ENCODE measurements around the gene NAA38. TPM values are rescaled to one million over a fixed set of nuclear protein-coding genes. Genes with fewer than 3 reads are reported as not detected.

The NAA38 gene
- total and polyA plus RNA-seq, 9 donors, result 4.6 to 82.8 (median 54.6) TPM

DNA sequence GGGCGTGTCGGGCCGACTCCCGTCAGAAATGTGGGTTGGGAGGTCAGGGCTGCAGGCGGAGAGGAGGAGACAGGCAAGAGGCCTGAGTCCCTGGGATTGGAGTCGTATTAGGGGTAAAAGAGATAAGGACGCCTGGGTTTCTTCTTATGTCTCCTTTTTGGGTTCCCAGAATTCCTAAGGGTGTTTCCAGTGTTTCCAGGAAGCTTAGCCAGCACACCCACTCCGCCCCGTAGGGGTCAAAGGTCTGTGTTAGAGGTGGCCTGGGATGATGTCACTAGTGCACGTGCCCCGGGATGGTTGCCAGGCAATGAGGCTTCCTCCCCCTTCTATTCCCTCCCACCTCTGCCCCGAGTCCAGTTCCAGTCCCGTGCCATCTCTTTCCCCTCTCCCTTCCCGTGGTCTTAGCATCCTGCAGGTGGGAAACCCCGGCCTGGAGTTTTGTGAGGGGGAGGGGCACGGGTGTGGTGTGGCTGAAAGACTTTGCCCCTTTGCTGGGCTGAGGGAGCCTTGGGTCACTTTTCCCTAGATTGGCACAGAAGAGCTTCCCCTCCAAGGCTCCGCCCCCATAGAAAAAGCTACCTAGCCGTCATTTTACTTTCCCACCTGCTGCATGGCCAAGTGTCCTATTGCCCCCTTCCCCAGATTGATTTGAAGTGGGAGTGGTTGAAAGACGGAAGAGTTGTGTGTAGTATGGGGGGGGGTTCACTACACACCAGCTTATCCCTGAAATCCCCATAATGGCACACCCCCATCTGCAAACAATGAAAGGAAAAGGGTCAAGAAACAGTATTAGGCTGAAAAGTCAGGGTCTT is 20.6 kb downstream of the NAA38 start:
- WGBS, 3 donors, result 1 to 2% (median 1%) methylated on average over 19 of the region's 19 CpGs
- intact Hi-C loops (cut with DNase I), result loop anchor here in 1 of 4 donors (10.0 kb wide), 1 partner anchor 212 kb away; the partner anchor contains the start of gene SAT2
- H3K4me1 ChIP-seq (ENCODE audit: insufficient read depth), result peaks cover 18% of the 10 kb centered on the region
- H3K36me3 ChIP-seq, result no peaks in the 10 kb centered on the region
- TF ChIP-seq EP300 (IDR thresholded peaks at IDR 0.05) (peak; percentile 98), POLR2A (IDR thresholded peaks at IDR 0.05) (peak; percentile 69)
- TF ChIP-seq, protein P1, sequence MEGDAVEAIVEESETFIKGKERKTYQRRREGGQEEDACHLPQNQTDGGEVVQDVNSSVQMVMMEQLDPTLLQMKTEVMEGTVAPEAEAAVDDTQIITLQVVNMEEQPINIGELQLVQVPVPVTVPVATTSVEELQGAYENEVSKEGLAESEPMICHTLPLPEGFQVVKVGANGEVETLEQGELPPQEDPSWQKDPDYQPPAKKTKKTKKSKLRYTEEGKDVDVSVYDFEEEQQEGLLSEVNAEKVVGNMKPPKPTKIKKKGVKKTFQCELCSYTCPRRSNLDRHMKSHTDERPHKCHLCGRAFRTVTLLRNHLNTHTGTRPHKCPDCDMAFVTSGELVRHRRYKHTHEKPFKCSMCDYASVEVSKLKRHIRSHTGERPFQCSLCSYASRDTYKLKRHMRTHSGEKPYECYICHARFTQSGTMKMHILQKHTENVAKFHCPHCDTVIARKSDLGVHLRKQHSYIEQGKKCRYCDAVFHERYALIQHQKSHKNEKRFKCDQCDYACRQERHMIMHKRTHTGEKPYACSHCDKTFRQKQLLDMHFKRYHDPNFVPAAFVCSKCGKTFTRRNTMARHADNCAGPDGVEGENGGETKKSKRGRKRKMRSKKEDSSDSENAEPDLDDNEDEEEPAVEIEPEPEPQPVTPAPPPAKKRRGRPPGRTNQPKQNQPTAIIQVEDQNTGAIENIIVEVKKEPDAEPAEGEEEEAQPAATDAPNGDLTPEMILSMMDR (IDR thresholded peaks at IDR 0.05), result peak in 1 of 3 donors; percentile 23
- peak overlapping the region; percentile 95 for H3K4me3 ChIP-seq
- no peaks in the 10 kb centered on the region for H3K9me3 ChIP-seq
- H3K27ac ChIP-seq, result peak overlapping the region; percentile 97 to 99
- no peaks in the 10 kb centered on the region for H3K27me3 ChIP-seq
- peak; percentile 98 to 99 (median 99) for DNase-seq

DNA sequence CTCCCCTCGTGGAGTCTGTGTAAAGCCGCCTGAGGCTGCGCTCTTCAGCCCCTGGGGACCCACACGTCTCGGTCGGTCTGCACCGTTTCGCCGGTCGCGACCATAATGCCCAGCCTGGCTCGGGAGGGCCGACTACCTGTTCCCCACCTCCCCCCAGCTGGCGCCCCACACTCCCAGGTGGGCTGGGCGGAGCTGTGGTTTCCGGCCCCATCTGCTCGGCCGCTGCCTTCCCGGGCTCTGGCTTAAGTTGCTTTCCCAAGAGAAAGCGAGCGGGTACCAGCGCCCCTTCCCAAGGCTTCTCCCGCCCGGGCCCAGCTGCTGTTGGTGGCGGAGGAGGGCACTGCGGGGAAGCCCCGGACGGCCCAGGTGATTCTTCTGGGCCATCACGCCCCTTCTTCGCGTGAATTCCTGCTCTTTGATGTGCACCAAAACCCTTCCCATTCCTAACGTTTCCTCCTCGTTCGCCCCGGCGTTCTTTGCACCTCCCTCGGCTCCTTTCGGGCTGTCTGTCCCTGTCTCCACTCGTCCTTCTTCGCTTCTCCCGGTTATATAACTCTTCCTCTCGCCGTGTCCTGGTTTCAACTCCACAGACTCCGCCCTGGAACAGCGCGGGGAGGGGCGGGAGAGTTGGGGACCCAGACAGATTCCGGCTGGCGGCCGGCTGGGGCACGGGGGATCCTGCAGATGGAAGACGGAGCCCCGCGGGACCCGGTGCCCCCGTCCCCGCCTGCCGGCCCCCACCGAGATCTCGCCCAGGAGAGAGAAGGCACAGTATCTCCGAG is 21.4 kb downstream of the NAA38 start:
- H3K9me3 ChIP-seq, result no peaks in the 10 kb centered on the region
- WGBS, 3 donors, result 0 to 1% (median 0%) methylated on average over 48 to 61 of the region's 61 CpGs
- peak; percentile 92 to 95 (median 93) for DNase-seq
- TF ChIP-seq EP300 (IDR thresholded peaks at IDR 0.05) (no peak), POLR2A (IDR thresholded peaks at IDR 0.05) (peak; percentile 6)
- TF ChIP-seq, protein P1 (IDR thresholded peaks at IDR 0.05), result peak in 2 of 3 donors; percentile 21 to 31
- H3K4me1 ChIP-seq (ENCODE audit: insufficient read depth), result peaks cover 16% of the 10 kb centered on the region
- no peaks in the 10 kb centered on the region for H3K36me3 ChIP-seq
- H3K4me3 ChIP-seq, result peak overlapping the region; percentile 95
- intact Hi-C loops (cut with DNase I), result loop anchor here in 2 of 4 donors (2.0 to 10.0 kb wide), 2 partner anchors 17 to 211 kb away; partner anchors contain the start of gene SAT2 (in 1 of the 2)
- peak overlapping the region; percentile 97 to 99 for H3K27ac ChIP-seq
- H3K27me3 ChIP-seq, result no peaks in the 10 kb centered on the region

DNA sequence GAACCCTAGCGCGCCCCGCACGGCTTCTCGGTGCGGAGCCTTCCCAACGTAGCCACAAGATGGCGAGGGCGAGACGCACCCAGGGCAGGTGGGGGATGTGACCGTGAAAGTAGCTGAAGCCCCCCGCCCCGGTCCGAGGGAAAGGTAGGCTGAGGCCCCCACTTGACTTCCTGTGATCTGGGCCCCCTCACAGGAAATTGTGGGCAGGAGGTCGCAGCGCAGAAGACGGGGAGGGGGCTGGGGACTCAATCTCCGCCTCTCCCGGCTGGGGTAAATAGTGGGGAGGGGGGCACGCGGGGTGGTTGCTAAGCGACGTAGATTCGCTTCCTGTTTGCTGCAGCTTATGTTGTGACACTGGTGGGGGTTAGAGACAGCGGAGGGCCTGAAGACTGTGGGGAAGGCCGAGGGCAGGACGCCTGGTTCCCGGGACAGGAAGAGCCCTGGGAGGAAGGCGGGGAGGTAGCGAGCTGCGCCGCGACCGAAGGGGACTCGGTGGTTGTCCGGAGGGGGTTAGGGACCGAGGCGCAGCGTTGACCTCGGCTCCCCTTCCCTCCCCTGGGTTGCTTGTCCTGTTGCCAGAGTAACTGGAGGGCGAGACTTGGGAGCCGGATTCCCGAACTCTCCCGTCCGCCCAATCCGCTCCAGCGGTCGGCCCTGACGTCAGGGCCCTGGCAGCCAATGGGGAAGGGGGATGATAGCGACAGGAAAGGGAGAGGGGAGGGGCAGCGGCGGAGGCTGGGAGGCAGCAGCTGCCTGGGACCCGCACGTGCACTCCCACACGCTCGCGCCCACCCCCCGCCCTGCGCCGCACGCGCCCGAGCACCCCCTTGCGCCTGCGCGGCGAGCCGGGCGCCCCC is 22.2 kb downstream of the NAA38 start:
- 1% methylated on average over 50 to 69 of the region's 69 CpGs for WGBS, 3 donors
- TF ChIP-seq POLR2A (IDR thresholded peaks at IDR 0.05), result peak; percentile 95
- TF ChIP-seq EP300 (IDR thresholded peaks at IDR 0.05), result peak; percentile 63
- TF ChIP-seq, protein P1 (IDR thresholded peaks at IDR 0.05), result peak; percentile 77 to 94 (median 91)
- Histone ChIP-seq H3K9me3 (no peaks in the 10 kb centered on the region), H3K27ac (peak overlapping the region; percentile 97 to 99), H3K4me1 (ENCODE audit: insufficient read depth) (peaks cover 16% of the 10 kb centered on the region), H3K27me3 (no peaks in the 10 kb centered on the region), H3K4me3 (peak overlapping the region; percentile 95), H3K36me3 (no peaks in the 10 kb centered on the region)
- intact Hi-C loops (cut with DNase I), result loop anchor here in 2 of 4 donors (2.0 to 10.0 kb wide), 2 partner anchors 18 to 210 kb away; partner anchors contain the start of gene SAT2 (in 1 of the 2)
- peak; percentile 98 to 99 (median 99) for DNase-seq

All from ovary (tissue), 9 donors.